ENCODE results near the gene ARMC12.

DNA sequence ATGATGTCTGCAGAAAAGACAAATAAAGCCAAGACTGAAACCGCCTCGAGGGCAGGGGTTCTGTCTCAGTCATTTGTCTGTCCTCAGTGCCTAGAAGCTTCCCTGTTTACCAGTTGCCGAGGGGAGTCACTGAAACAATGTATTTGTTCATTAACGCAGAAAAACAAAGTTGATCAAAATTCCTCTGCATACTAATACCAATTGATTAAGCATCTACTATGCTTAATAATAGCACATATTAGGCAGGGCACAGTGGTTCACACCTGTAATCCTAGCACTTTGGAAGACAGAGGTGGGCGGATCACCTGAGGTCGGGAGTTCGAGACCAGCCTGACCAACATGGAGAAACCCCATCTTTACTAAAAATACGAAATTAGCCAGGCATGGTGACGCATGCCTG, 46.3 kb upstream of the ARMC12 start:
- TF ChIP-seq POLR2AphosphoS5 (IDR thresholded peaks at IDR 0.05; ENCODE audit: low read depth, low read length) (no peak), POLR2A (IDR thresholded peaks at IDR 0.05; ENCODE audit: low read depth, low read length) (no peak), TAF1 (IDR thresholded peaks at IDR 0.05; ENCODE audit: borderline replicate concordance, low read depth, low read length) (no peak)

Data from GM12892 (cell line).